Lower leg skin (tissue), 4 donors: ENCODE measurements around the gene HS2ST1. TPM values are rescaled to one million over a fixed set of nuclear protein-coding genes. Genes with fewer than 3 reads are reported as not detected.

Source experiments
- DNase-seq, 2 donors: peaks; one replicate each; pipeline ENCODE4 v3.0.0-alpha.2; 2019; ENCODE audit warnings: low spot score in 2 of 2
- H3K4me3 ChIP-seq: fragments of 200-600 bp; sonication (generic); 2 replicates; pipeline ENCODE4 v1.5.1; 2017; ENCODE audit warnings: mild to moderate bottlenecking, low read depth; ENCODE audit not compliant: poor library complexity, severe bottlenecking
- CTCF ChIP-seq, 3 donors: fragments of 450-650 bp; IDR thresholded peaks; one replicate each; pipeline ENCODE4 v1.5.1; 2016; ENCODE audit warnings: antibody characterized with exemption in 3 of 3, mild to moderate bottlenecking in 3 of 3, moderate library complexity in 2 of 3
- POLR2A ChIP-seq, 2 donors: fragments of 450-650 bp; IDR thresholded peaks; one replicate each; pipeline ENCODE4 v1.6.1; 2016 to 2017; ENCODE audit warnings: antibody characterized with exemption in 2 of 2, mild to moderate bottlenecking in 1 of 2, moderate library complexity in 1 of 2
- WGBS, 2 donors: methylation state at CpG; one replicate each; pipeline ENCODE4 v1.1.5; 2018; 5-methylcytosine and 5-hydroxymethylcytosine counted together
- intact Hi-C: fragments of 100-400 bp; cut with DNase I; formaldehyde crosslinking; loops from one replicate; pipeline ENCODE4 v1.15.0; 2023; ENCODE audit warnings: low total_unique reads
- total RNA-seq, 4 donors: library from RNA; depleted of rRNA; stranded (reverse); fragments of >200 nt; gene quantifications; one replicate each; pipeline ENCODE4 v1.1.0, GENCODE V29; 2016

HS2ST1 gene
- total RNA-seq, 4 donors from 2014 or later, result 9.0 to 11.8 (median 10.7) TPM

- DNase-seq, result peak in 1 of 2 donors; percentile 55
- H3K4me3 ChIP-seq, result no peak overlapping the region
- TF ChIP-seq CTCF (IDR thresholded peaks at IDR 0.05), result no peak
- no peak for TF ChIP-seq POLR2A (IDR thresholded peaks at IDR 0.05)
- intact Hi-C loops, result no loop called here
- 63 to 69% methylated on average over 8 of the region's 8 CpGs for WGBS, 2 donors
These were observed 215.2 kb downstream of the HS2ST1 start for GRCh38 chr1:87129606-87130005.

DNA sequence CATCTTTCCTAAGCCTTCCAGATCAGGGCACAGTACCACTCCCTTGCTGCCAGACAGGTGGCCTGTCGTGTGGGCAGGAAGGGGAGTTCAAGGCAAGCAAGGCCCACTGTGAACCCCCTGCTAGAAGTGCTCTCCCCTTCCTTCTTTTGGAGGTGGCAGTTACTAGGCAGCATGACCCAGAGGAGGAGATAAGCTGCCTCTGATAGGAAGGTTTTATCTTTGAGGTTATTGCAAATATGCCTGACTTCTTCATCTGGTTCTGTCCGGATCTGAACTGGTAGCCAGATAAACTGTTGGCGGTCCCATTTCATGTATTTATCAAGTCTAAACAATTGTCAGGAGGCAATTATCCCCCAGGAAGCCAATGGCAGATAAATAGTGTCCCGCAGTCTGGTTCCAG, 216.0 kb downstream of the HS2ST1 start:
- no peak overlapping the region for H3K4me3 ChIP-seq
- intact Hi-C loops, result no loop called here
- WGBS, 2 donors, result 77% methylated on average over 4 of the region's 4 CpGs

DNA sequence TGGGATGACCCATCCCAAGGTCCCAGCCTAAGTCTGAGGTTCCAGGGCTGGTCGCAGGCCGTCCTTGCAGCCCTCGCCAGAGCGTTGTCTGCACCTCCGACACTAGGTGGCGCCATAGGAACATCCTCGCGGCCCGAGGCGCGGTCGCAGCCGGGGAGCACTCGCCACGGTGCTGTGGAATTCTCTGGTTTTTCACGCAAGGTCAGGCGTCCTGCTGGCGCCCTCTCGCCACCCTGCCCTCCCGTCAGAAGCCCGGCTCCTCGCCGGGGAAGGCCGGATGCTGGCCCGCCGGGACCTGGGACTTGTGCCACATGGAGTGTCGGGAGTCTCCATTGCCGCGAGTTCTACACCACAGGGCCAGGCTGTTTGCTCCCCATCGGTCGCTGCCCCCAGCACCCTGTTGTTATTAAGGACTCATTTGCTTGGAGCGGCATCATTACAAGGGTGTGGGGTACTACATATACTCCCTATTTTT, 217.4 kb downstream of the HS2ST1 start:
- WGBS, 2 donors, result 0% methylated on average over 8 to 9 of the region's 32 CpGs

More for the DNA sequence above, 216.0 kb downstream of the HS2ST1 start:
- no peak for DNase-seq
- TF ChIP-seq POLR2A (IDR thresholded peaks at IDR 0.05) (no peak), CTCF (IDR thresholded peaks at IDR 0.05) (no peak)

DNA sequence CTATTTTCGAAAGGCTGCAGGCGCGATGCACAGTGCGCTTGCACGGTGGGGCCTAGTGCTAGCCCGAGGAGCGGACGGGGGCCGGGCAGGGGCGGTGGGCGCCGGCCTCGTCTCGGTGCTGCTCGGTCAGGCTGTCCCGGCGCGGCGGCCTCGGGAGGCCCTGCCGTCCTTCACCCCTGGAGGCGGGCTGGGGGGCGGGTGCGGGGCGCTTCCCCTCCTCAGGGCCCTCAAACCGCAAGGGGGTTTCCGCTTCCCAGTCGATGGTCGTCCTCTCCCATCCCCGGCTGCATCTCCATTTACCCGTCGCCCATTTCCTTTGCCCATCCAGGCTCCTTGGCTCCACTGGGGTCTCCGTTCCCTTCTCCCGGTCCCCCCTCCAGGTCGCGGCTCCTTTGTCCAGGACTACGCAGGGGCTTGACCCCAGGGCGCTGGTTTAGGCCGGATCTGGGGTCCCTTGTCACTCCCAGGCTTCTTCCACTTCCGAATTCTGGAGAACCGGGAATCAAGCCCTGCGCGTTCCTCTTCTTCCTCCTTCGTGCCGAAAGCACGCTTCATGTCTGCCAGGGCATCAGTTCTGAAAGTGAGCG, 217.9 kb downstream of the HS2ST1 start:
- TF ChIP-seq POLR2A (IDR thresholded peaks at IDR 0.05) (no peak), CTCF (IDR thresholded peaks at IDR 0.05) (no peak)
- intact Hi-C loops, result no loop called here
- WGBS, 2 donors, result 61 to 69% methylated on average over 36 to 38 of the region's 47 CpGs
- DNase-seq, result no peak
- H3K4me3 ChIP-seq, result no peak overlapping the region

More for the DNA sequence above, 217.4 kb downstream of the HS2ST1 start:
- H3K4me3 ChIP-seq, result peak overlapping the region; percentile 28
- TF ChIP-seq CTCF (IDR thresholded peaks at IDR 0.05), result peak in 1 of 3 donors; percentile 83
- TF ChIP-seq POLR2A (IDR thresholded peaks at IDR 0.05), result no peak
- peak; percentile 49 to 95 for DNase-seq
- intact Hi-C loops, result no loop called here

- TF ChIP-seq CTCF (IDR thresholded peaks at IDR 0.05), result no peak
- TF ChIP-seq POLR2A (IDR thresholded peaks at IDR 0.05), result no peak
- H3K4me3 ChIP-seq, result no peak overlapping the region
- intact Hi-C loops, result no loop called here
- WGBS, 2 donors, result 68 to 79% methylated on average over 5 to 6 of the region's 6 CpGs
- no peak for DNase-seq
These were observed 219.6 kb downstream of the HS2ST1 start for GRCh38 chr1:87134061-87134460.
